GM20000 (cell line): Measurements from ENCODE around the gene ABLIM3.
"Not testable (repeated sequence)": the region's sequence is repeated elsewhere in the genome, so short reads cannot be mapped to it uniquely, and the experiment has no call there.

ENCODE experiments used
- DNase-seq: peaks from one replicate; pipeline ENCODE4 v3.0.0; 2012; ENCODE audit warnings: low spot score
- CTCF ChIP-seq: IDR thresholded peaks from 2 replicates; pipeline ENCODE4 v1.5.1; 2012; ENCODE audit warnings: mild to moderate bottlenecking, control low read depth; ENCODE audit errors: extremely low read depth, missing control alignments

Gene ABLIM3

GRCh38 chr5:149177339-149177843 lies 36.1 kb downstream of the ABLIM3 start:
- DNase-seq, result no peak
- no peak for TF ChIP-seq CTCF

GRCh38 chr5:149177911-149178565 lies 36.7 kb downstream of the ABLIM3 start:
- no peak for TF ChIP-seq CTCF
- no peak for DNase-seq

- no peak for TF ChIP-seq CTCF
- DNase-seq, result no peak
These were observed 40.4 kb downstream of the ABLIM3 start for GRCh38 chr5:149181732-149182131.

- TF ChIP-seq CTCF, result no peak
- DNase-seq, result no peak
These were observed 40.9 kb downstream of the ABLIM3 start for GRCh38 chr5:149182241-149182640.

GRCh38 chr5:149185067-149185466 lies 43.8 kb downstream of the ABLIM3 start:
- DNase-seq, result no peak
- TF ChIP-seq CTCF, result no peak

GRCh38 chr5:149186506-149186905 lies 45.2 kb downstream of the ABLIM3 start:
- no peak for DNase-seq
- no peak for TF ChIP-seq CTCF

- DNase-seq, result not testable (repeated sequence)
These were observed 46.3 kb downstream of the ABLIM3 start for GRCh38 chr5:149187617-149188016.

GRCh38 chr5:149188383-149188782 lies 47.1 kb downstream of the ABLIM3 start:
- DNase-seq, result no peak
- TF ChIP-seq CTCF, result no peak
